22Rv1 (cell line): ENCODE results near the gene SARNP.

ENCODE experiments used
- H3K27ac ChIP-seq: fragments of 450-650 bp; 2 replicates; pipeline ENCODE4 v1.5.1; 2017
- CTCF ChIP-seq: fragments of 450-650 bp; IDR thresholded peaks from 2 replicates; pipeline ENCODE4 v1.5.1; 2017; ENCODE audit warnings: mild to moderate bottlenecking
- ZFX ChIP-seq: fragments of 450-650 bp; IDR thresholded peaks from 2 replicates; pipeline ENCODE4 v1.6.1; 2017; ENCODE audit warnings: antibody characterized with exemption, borderline replicate concordance

SARNP gene

GRCh38 chr12:55726971-55727370 is 90.6 kb downstream of the SARNP start:
- TF ChIP-seq CTCF (no peak), ZFX (no peak)
- peak overlapping the region; percentile 99 for H3K27ac ChIP-seq

- H3K27ac ChIP-seq: peak overlapping the region; percentile 99
- TF ChIP-seq ZFX: no peak
- no peak for TF ChIP-seq CTCF
Observed at GRCh38 chr12:55725556-55725955, 92.0 kb downstream of the SARNP start.

- H3K27ac ChIP-seq: peak overlapping the region; percentile 99
- peak; percentile 47 for TF ChIP-seq CTCF
- TF ChIP-seq ZFX: no peak
Observed at GRCh38 chr12:55724940-55725309, 92.6 kb downstream of the SARNP start.

GRCh38 chr12:55724226-55724939 is 93.1 kb downstream of the SARNP start:
- peak overlapping the region; percentile 99 for H3K27ac ChIP-seq
- no peak for TF ChIP-seq ZFX
- peak; percentile 84 for TF ChIP-seq CTCF

- H3K27ac ChIP-seq: peak overlapping the region; percentile 99
- TF ChIP-seq CTCF (no peak), ZFX (no peak)
Observed at GRCh38 chr12:55723516-55724225, 93.9 kb downstream of the SARNP start.

GRCh38 chr12:55722948-55723347 is 94.6 kb downstream of the SARNP start:
- no peak for TF ChIP-seq ZFX
- TF ChIP-seq CTCF: no peak
- peak overlapping the region; percentile 99 for H3K27ac ChIP-seq

- no peak for TF ChIP-seq CTCF
- no peak for TF ChIP-seq ZFX
- H3K27ac ChIP-seq: peak overlapping the region; percentile 99
Observed at GRCh38 chr12:55721601-55722213, 95.8 kb downstream of the SARNP start.
